ENCODE measurements around the gene PLPP4.

Gene PLPP4

DNA sequence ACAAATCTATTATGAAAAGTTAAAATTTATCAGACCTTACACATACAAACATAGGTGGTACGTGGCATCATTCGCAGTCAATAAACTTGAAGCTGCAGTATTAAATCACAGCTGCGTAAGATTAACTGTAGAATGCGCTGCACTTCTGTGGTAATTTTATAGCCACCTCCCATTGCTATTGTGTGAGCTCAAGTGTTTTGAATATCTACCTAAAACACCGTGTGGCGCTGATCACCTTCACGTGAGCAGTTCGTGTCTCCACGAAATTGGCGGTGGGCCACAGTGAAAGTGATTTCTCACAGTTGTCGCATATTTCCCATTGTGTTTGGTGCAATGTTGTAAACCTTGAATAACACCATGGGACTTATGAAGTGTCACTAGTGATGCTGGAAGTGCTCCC is 102.8 kb downstream of the PLPP4 start (continued):
- TF ChIP-seq, protein P1, sequence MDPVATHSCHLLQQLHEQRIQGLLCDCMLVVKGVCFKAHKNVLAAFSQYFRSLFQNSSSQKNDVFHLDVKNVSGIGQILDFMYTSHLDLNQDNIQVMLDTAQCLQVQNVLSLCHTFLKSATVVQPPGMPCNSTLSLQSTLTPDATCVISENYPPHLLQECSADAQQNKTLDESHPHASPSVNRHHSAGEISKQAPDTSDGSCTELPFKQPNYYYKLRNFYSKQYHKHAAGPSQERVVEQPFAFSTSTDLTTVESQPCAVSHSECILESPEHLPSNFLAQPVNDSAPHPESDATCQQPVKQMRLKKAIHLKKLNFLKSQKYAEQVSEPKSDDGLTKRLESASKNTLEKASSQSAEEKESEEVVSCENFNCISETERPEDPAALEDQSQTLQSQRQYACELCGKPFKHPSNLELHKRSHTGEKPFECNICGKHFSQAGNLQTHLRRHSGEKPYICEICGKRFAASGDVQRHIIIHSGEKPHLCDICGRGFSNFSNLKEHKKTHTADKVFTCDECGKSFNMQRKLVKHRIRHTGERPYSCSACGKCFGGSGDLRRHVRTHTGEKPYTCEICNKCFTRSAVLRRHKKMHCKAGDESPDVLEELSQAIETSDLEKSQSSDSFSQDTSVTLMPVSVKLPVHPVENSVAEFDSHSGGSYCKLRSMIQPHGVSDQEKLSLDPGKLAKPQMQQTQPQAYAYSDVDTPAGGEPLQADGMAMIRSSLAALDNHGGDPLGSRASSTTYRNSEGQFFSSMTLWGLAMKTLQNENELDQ (tag by site-specific recombination; IDR thresholded peaks at IDR 0.05; ENCODE audit: low read depth): no peak
- TF ChIP-seq WT1 (tag by site-specific recombination; IDR thresholded peaks at IDR 0.05) (no peak), ZNF660 (tag by site-specific recombination; IDR thresholded peaks at IDR 0.05) (peak; percentile 60; the same call in 1 of the 2 replicates), SALL2 (tag by site-specific recombination; IDR thresholded peaks at IDR 0.05; ENCODE audit: borderline replicate concordance) (no peak), SP3 (tag by site-specific recombination; IDR thresholded peaks at IDR 0.05) (no peak), ZNF530 (tag by site-specific recombination; IDR thresholded peaks at IDR 0.05; ENCODE audit: low read depth) (no peak), ZFP41 (tag by site-specific recombination; IDR thresholded peaks at IDR 0.05; ENCODE audit: borderline replicate concordance) (no peak), ZNF776 (tag by site-specific recombination; IDR thresholded peaks at IDR 0.05; ENCODE audit: borderline replicate concordance) (no peak), KLF10 (tag by site-specific recombination; IDR thresholded peaks at IDR 0.05) (no peak), GLIS1 (tag by site-specific recombination; IDR thresholded peaks at IDR 0.05) (peak; percentile 15; the same call in 1 of the 2 replicates), ZNF280D (tag by site-specific recombination; IDR thresholded peaks at IDR 0.05) (no peak), SCRT1 (tag by site-specific recombination; IDR thresholded peaks at IDR 0.05; ENCODE audit: borderline replicate concordance) (peak; percentile 50; the same call in 1 of the 2 replicates), ZNF366 (tag by site-specific recombination; conservative IDR thresholded peaks at IDR 0.05) (peak; percentile 72), ZNF600 (tag by site-specific recombination; IDR thresholded peaks at IDR 0.05) (no peak), ZSCAN18 (tag by site-specific recombination; IDR thresholded peaks at IDR 0.05) (no peak), ZNF792 (tag by site-specific recombination; IDR thresholded peaks at IDR 0.05) (no peak), ZBTB10 (tag by site-specific recombination; IDR thresholded peaks at IDR 0.05) (no peak), ZNF596 (tag by site-specific recombination; IDR thresholded peaks at IDR 0.05) (peak; percentile 8; the same call in 1 of the 2 replicates), ZBTB1 (tag by site-specific recombination; IDR thresholded peaks at IDR 0.05) (no peak), GLI2 (tag by site-specific recombination; IDR thresholded peaks at IDR 0.05; ENCODE audit: borderline replicate concordance, low read depth) (no peak), ZNF138 (tag by site-specific recombination; IDR thresholded peaks at IDR 0.05; ENCODE audit: borderline replicate concordance) (no peak)
- TF ChIP-seq, protein P2, sequence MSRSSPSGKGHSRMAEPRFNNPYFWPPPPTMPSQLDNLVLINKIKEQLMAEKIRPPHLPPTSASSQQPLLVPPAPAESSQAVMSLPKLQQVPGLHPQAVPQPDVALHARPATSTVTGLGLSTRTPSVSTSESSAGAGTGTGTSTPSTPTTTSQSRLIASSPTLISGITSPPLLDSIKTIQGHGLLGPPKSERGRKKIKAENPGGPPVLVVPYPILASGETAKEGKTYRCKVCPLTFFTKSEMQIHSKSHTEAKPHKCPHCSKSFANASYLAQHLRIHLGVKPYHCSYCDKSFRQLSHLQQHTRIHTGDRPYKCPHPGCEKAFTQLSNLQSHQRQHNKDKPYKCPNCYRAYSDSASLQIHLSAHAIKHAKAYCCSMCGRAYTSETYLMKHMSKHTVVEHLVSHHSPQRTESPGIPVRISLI (tag by site-specific recombination; IDR thresholded peaks at IDR 0.05): no peak
- TF ChIP-seq, protein P3, sequence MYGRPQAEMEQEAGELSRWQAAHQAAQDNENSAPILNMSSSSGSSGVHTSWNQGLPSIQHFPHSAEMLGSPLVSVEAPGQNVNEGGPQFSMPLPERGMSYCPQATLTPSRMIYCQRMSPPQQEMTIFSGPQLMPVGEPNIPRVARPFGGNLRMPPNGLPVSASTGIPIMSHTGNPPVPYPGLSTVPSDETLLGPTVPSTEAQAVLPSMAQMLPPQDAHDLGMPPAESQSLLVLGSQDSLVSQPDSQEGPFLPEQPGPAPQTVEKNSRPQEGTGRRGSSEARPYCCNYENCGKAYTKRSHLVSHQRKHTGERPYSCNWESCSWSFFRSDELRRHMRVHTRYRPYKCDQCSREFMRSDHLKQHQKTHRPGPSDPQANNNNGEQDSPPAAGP (tag by site-specific recombination; IDR thresholded peaks at IDR 0.05): no peak
- TF ChIP-seq, protein P4, sequence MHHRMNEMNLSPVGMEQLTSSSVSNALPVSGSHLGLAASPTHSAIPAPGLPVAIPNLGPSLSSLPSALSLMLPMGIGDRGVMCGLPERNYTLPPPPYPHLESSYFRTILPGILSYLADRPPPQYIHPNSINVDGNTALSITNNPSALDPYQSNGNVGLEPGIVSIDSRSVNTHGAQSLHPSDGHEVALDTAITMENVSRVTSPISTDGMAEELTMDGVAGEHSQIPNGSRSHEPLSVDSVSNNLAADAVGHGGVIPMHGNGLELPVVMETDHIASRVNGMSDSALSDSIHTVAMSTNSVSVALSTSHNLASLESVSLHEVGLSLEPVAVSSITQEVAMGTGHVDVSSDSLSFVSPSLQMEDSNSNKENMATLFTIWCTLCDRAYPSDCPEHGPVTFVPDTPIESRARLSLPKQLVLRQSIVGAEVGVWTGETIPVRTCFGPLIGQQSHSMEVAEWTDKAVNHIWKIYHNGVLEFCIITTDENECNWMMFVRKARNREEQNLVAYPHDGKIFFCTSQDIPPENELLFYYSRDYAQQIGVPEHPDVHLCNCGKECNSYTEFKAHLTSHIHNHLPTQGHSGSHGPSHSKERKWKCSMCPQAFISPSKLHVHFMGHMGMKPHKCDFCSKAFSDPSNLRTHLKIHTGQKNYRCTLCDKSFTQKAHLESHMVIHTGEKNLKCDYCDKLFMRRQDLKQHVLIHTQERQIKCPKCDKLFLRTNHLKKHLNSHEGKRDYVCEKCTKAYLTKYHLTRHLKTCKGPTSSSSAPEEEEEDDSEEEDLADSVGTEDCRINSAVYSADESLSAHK (tag by site-specific recombination; IDR thresholded peaks at IDR 0.05): peak; percentile 67

All from HEK293 (cell line).